CD4-positive, alpha-beta T cell treated with Interleukin-6 for 4 hours (primary cell): ENCODE results near the gene PLAGL2.
"Not testable (repeated sequence)": the region's sequence is repeated elsewhere in the genome, so short reads cannot be mapped to it uniquely, and the experiment has no call there.

Experiments
- DNase-seq: peaks from one replicate; pipeline ENCODE4 v3.0.0-alpha.2; 2020; ENCODE audit warnings: mixed read lengths

PLAGL2 gene

DNA sequence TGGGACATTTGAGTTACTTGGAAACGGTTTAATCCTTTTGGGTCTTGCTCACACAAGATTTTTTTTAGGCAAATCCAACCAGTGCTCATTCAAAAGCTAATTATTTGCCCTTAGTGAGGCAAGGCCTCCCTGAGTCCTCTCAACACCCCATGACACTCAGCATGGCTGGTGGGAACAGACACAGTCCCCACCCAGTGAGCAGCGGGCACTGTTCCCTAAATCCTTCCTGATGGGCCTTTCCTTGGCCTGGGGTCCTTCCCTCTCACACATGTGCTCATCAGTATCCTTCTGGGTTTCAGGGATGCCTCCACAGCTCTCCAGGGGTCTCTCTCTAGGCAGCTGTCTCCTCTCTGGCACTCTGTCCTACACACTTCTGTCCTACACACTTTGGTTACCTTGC lies 28.0 kb downstream of the PLAGL2 start:
- no peak for DNase-seq

DNA sequence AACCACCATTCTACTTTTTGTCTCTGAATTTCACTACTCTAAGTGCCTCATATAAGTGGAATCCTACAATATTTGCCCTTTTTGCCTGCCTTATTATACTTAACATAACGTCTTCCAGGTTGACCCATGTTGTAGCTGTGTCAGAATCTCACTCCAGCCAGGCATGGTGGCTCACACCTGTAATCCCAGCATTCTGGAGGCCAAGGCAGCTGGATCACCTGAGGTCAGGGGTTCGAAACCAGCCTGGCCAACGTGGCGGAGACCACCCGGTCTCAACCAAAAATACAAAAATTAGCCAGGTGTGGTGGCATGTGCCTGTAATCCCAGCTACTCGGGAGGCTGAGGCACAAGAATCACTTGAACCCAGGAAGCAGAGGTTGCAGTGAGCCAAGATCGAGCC lies 29.8 kb downstream of the PLAGL2 start:
- not testable (repeated sequence) for DNase-seq

DNA sequence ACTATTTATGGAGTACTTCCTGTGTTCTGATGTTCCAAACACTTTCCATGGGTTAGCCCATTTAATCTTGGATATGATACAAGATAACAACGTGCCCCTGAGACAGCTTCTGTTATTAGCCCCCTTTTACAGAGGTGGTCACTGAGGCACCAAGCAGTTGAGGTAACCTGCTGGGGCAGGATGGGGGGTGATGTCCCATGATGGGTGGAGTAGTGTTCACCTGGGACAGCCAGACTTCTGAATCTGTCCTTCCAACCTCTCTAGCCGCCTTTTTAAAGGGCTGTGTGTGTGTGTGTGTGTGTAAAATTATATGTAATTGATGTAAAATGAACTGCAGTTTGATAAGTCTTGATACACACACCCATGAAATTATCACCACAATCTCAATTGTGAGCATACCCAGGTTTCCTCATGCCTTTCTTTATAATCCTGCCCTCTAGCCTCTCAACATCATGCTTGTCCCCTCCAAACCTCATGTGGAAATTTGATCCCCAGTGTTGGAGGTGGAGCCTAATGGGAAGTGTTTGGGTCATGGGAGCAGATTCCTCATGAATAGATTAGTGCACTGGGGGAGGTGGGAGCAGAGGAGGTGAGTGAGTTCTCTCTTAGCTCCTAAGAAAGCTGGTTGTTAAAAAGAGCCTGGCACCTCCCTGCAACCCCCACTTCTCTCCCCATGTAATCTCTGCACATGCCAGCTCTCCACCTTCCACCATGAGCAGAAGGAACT lies 39.2 kb downstream of the PLAGL2 start:
- no peak for DNase-seq

DNA sequence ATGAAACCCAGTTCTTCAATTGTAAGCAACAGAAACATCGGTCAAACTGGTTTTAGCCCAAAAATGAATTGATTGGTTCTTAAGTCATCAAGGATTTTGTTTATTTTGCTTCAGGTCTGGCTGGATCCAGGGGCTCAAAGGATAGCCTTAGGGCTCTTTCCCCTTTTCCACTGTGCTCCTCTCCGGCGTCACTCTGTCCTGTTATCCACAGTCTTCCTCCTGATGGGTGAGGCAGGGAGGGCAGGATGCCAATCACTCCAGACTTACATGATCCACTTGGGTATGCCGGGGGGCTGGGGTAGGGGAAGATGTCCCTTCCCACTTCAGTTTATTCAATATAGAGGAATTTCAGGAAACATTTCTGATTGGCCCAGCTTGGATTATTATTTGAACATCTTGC lies 40.0 kb downstream of the PLAGL2 start:
- no peak for DNase-seq

DNA sequence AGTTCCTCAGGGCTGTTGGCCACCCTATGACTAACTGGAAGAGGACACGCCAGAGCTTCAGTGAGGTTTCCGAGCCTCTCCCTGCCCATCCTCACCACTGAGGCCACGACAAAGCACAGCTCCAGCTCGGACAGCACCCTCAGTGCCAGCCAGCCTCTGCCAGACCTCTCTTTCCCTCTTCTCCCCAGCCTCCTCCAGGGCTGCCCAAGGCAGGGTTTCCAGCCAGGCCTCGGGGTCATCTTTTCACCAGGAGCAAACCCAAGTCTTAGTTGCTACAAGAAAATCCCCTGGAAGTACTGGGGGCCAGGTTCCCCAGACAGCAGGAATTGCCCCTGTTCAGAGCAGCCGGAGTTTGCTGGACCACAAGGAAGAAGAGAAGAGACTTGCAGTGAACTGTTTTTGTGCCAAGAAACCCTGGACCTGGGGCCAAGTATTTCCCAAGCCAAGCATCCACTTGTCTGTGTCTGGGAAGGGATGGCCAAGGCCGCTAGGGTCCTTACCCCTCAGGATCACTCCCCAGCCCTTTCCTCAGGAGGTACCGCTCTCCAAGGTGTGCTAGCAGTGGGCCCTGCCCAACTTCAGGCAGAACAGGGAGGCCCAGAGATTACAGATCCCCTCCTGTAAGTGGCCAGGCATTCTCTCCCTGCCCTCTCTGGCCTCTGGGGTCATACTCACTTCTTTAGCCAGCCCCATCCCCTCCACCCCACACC lies 41.6 kb downstream of the PLAGL2 start:
- DNase-seq = no peak

DNA sequence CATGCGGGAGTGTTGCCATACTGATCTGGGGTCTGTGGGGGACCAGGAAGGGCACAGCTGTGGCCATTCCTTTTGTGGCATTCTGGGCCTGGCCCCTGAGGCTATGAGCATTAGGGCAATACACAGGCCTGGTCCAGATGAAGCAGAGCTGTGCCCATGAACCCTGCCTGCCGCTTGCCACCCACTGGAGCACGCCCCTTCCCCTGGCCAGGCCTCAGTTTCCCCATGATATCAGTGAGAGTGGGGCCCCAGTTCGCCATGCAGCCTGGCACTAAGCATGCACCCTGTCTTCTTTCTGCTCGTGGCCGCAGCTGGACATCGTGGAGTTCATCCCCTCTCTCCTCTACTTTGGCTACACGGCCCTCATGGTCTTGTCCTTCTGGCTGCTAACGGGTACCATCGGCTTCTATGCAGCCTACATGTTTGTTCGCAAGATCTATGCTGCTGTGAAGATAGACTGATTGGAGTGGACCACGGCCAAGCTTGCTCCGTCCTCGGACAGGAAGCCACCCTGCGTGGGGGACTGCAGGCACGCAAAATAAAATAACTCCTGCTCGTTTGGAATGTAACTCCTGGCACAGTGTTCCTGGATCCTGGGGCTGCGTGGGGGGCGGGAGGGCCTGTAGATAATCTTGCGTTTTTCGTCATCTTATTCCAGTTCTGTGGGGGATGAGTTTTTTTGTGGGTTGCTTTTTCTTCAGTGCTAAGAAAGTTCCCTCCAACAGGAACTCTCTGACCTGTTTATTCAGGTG lies 42.4 kb downstream of the PLAGL2 start:
- no peak for DNase-seq

DNA sequence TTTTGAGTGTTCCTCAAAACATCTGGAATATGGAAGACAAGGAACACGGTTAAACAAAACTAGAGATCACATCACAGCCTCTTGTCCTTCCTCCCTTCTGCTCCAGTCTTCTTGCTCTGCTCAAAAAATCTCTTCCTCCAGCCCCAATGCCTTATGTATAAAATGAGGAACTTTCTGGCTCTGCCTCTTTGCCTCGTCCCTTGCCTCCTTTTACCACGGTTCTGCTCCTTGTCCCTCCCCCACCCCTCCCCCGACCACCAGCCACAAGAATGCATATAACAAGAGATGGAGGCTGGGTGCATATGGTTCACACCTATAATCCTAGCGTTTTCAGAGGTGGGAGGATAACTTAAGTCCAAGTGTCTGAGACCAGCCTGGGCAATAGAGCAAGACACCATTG lies 43.6 kb downstream of the PLAGL2 start:
- DNase-seq = no peak

DNA sequence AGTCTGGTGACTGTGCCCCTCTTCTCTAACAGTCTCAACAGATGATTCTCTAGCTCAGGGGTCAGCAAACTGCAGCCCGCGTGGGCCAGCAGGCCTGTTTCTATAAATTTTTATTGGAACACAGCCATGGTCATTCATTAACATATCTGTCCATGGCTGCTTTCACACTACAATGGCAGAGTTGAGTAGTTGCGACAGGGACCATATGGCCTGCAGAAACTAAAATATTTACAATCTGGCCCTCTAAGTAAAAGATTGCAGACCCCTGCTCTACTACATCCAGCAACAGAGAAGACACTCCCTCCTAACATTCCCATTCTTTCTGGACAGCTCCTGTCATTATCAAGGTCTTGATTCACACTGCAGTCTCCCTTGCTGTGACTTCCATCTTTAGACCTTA lies 45.2 kb downstream of the PLAGL2 start:
- DNase-seq = no peak

DNA sequence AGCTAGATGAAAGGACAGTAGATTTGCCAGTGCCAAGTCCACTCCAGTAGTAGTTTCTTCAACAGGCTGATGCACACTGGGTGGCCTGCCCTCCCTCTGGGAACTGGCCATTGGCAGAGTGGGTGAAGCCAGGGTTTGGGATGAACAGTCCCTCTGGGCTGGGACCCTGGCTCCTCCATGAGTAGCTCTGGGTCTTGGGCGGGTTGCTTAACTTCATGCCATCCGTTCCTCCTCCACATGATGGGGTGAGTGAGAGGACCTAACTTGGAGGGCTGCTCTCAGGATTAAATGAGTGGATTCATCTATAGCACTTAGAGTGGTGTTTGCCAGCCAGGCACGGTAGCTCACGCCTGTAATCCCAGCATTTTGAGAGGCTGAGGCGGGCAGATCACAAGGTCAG lies 47.2 kb downstream of the PLAGL2 start:
- no peak for DNase-seq

DNA sequence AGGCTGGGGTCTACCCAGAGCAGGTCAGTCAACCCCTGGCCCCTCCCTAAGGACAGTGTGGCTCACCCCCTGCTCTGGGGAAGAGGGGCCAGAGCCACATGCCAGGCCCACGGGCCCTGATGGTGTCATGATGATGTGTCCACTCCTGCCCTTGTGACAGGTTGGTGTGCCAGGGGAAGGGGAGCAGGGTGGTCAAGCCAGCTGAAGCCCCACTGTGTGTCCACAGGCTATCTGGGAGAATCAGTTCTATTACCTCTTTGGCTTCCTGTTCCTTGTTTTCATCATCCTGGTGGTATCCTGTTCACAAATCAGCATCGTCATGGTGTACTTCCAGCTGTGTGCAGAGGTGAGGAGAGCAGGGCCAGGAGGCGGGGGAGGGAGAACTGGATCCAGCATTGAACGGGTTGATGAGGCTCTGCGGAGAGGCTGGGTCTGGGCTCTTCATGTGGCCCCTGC lies 47.7 kb downstream of the PLAGL2 start:
- no peak for DNase-seq

DNA sequence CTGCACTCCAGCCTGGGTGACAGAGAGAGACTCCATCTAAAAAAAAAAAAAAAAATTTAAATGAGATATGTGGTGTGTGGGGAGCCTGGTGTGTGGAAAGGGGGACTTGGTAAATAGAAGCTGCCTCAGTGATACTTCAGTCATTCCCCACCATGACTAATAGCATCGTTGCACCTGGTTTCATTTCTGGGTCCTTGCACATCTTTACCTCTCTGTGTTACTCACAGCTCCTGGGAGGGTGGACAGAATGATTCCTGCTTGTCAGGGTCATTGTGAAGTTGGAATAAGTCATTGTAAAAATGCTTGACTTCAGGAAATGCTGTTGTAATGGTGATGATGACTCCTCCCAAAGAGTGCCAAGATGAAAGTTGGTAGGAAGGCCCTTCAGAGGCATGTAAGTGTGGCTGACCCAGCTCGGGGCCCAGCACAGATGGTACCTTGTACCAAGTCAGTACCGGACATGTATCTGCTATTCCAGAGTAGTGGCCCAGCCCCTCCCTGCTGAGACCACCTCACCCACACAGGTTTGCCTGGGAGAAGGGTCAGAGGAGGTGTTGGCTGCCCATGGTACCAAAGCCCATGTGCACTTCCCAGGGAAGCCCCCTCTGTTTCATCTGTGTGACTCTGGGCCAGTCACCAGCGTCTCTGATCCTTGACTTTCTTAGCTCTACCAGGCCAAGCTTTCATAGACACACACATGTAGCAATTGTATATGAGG lies 48.4 kb downstream of the PLAGL2 start:
- DNase-seq = no peak

DNA sequence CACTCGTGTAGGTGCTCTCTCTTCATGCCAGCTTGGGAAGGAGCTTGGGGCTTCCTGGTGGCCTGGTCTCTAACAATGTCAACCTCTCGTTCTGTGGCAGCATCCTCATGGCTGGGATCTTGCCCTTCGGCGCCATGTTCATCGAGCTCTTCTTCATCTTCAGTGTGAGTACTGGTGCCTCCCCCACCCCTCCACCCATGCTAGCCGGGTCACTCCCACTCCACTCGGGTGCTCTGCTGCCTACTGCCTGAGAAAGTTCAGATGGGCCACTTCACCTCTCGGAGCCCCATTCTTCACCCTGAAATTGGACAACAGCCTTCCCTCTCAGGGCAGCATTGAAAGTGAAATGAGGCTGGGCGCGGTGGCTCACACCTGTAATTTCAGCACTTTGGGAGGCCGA lies 49.2 kb downstream of the PLAGL2 start:
- DNase-seq = no peak

DNA sequence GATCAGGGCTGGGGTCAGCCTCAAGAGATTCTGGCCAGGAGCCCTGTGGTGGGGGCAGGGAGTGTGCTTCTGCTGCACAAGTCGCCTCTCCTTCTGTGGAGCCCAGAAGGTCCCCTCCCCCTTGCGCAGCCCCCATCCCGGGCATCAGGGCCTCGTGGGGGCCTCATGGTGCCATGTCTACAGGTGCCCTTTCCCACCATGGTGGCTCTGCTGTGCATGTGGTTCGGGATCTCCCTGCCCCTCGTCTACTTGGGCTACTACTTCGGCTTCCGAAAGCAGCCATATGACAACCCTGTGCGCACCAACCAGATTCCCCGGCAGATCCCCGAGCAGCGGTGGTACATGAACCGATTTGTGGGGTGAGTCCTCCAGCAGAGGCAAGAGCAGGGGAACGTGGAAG lies 49.9 kb downstream of the PLAGL2 start:
- DNase-seq = no peak

DNA sequence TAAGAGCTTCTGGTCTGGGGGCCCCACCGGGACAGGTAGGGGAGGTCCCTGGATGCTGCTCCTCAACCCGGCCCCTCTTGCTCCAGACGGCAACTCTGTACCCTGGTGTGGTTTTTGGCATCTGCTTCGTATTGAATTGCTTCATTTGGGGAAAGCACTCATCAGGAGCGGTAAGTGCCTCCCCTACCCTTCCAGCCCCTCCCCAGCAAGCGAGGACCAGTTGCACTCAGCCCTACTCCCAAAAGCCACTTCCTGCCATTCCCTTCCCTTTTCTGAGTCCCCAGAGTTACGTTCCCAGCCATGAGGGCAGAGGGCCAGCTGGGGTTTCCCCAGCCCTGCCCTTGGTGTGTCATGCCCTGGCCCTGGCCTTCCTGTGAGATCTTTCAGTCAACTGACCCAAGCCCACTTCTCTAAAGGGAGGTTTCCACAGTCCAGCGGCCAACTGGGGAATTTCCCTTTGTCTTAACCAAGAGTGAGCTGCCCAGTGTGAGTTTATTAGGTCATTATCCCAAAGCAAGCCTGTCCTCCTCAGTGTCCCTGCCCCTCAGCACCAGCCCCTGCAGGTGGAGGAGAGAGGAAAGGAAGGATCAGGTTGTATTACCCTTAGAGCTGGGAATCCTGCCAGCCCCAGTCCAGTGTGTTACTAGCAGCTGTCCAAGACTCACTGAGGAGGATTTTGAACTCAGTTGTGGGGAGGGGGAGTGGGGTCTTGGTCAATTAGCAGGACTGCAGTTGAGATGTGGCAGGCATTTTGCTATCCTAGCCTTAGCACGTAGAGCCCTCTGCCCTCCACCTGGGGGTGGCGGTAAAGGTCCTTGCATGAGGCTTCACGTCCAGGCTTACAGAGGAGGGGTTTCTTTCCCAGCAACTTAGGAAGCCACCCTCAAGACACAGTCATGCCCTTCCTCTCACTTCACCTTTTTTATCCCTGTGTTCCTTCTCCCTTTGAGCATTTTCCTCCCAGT lies 52.2 kb downstream of the PLAGL2 start:
- peak; percentile 40 for DNase-seq

DNA sequence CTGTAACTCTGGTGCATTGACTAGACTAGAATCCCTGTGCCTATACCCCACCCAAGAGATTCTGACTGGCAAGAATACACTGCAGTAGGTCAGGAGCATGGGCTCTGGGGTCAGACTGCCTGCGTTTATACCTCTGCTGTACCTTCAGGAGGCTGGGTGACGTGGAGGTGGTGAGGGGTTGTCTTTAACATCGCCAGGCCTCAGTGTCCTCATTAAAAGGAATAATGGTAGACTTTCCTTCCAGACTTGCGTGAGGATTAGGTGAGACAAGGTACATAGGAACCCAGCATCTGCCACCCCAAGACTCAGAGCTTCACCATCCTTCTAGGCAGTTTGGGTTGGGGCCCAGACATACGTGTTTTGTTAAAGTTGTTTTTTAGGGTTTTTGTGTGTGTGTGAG lies 53.8 kb downstream of the PLAGL2 start:
- no peak for DNase-seq

DNA sequence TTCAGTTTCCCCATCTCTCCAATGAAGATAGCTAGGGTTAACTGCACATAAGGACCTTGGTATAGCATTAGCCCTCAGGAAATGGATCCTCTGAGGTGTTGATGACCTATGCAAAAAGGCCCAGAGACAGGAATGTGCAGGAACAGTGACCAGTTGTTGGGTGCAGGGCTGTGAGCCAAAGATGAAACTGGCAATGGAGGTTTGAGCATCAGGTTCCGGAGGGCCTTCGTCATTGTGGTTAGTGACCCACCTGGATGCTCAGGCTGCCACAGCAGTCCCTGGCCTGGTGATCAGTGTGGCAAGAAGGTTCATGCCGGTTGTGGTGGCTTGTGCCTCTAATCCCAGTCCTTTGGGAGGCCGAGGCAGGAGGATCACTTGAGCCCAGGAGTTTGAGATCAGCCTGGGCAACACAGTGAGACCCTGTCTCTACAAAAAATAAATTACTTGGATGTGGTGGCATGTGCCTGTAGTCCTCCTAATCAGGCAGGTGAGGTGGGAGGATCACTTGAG lies 54.3 kb downstream of the PLAGL2 start:
- DNase-seq = no peak

DNA sequence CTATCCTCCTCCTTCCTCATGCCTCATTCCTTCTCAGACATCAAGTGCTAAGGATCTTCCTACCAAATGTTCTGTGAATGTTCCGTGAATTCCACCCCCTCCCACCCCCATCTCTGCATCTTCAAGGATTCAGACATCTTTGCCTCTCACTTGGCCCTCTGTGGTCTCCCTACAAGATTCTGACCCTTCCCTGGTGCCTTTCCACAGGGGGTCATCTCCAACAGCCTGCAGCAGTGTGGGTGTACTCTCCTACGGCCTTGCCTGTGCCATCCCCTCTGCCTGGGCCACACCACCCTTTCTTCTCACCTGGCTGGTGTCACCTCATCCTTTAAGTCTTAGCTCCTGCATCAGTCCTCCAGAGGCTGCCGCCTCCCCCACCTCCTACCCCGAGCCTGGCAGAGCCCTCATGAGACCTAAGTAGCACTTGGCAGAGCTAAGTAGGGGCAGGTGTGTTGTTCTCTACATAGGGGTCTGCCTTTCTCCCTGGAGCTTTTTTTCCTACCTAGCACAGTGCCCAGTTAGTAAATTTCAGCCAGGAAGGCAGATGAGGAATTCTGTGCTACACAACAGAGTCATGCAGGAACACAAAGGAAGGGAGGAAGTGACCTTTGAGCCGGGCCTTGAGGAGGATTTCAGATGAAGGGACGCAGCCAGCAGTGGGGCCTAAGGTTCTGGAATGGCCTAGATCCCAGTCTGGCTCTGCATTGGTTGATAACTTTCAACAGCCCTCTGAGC lies 55.0 kb downstream of the PLAGL2 start:
- no peak for DNase-seq

DNA sequence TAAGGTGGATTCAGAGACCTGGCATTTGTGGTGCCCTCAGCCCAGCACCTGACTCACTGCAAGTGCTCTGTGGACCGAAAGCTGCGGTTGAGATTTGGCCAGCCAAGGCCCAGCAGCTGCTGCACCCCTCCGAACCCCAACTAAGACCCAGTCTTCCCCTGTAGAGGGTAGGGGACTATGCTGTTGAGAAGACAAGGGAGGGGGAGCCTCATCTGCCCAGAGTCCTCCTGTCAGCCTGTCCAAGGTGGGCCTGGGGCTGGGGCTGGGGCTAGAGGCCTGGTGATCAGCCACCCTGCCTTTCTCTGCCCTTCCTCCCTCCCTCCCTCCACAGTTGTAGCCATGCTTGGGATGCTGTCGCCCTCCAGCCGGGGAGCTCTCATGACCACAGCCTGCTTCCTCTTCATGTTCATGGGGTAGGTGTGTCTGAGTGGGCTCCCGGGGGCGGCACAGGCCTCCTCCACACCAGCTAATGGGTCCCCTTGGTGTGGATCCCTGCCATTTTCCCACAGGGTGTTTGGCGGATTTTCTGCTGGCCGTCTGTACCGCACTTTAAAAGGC lies 57.2 kb downstream of the PLAGL2 start:
- DNase-seq = no peak

DNA sequence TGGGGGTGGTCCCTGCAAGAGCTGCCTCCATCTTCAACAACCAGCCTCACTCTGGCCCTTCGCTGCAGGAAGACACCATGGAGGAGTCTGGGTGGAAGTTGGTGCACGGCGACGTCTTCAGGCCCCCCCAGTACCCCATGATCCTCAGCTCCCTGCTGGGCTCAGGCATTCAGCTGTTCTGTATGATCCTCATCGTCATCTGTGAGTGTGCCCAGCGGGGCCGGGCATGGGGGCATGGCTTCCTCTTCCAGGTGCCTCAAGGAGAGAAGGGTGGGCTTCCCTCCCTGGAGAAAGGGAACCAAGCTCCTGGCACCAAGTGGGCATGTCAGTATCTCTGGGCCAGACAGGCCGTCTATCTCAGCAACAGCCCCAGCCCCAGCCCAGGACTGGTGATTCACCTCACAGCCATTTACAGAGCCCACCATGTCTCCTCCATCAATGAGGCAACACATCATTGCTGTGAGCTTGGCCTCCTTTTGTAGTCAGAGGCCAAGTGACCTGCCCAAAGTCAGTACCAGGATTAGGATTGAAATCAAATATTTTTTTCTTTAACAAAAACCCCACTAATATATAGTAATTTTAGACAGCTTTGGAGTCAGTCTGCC lies 57.9 kb downstream of the PLAGL2 start:
- DNase-seq = no peak
